Measurements from ENCODE around the gene DNMT3A.

- TF ChIP-seq, protein P1, sequence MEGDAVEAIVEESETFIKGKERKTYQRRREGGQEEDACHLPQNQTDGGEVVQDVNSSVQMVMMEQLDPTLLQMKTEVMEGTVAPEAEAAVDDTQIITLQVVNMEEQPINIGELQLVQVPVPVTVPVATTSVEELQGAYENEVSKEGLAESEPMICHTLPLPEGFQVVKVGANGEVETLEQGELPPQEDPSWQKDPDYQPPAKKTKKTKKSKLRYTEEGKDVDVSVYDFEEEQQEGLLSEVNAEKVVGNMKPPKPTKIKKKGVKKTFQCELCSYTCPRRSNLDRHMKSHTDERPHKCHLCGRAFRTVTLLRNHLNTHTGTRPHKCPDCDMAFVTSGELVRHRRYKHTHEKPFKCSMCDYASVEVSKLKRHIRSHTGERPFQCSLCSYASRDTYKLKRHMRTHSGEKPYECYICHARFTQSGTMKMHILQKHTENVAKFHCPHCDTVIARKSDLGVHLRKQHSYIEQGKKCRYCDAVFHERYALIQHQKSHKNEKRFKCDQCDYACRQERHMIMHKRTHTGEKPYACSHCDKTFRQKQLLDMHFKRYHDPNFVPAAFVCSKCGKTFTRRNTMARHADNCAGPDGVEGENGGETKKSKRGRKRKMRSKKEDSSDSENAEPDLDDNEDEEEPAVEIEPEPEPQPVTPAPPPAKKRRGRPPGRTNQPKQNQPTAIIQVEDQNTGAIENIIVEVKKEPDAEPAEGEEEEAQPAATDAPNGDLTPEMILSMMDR (IDR thresholded peaks at IDR 0.05), result no peak
- no peak for TF ChIP-seq POLR2A (IDR thresholded peaks at IDR 0.05; ENCODE audit: low read depth)
- TF ChIP-seq POLR2AphosphoS5 (IDR thresholded peaks at IDR 0.05), result no peak
- no peak for TF ChIP-seq EP300 (IDR thresholded peaks at IDR 0.05)
Measured at GRCh38 chr2:25380023-25380422, 38.3 kb upstream of the DNMT3A start.
